LNCAP (cell line): ENCODE results near the gene COL18A1.

Source experiments
- CTCF ChIP-seq: fragments of 450-650 bp; IDR thresholded peaks from 2 replicates; pipeline ENCODE4 v1.5.1; 2017; ENCODE audit warnings: mild to moderate bottlenecking

COL18A1 gene

DNA sequence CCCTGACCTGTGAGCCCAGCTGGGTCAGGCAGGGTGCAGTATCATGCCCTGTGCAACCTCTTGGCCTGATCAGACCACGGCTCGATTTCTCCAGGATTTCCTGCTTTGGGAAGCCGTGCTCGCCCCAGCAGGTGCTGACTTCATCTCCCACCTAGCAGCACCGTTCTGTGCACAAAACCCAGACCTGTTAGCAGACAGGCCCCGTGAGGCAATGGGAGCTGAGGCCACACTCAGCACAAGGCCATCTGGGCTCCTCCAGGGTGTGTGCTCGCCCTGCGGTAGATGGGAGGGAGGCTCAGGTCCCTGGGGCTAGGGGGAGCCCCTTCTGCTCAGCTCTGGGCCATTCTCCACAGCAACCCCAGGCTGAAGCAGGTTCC lies 107.6 kb downstream of the COL18A1 start:
- no peak for TF ChIP-seq CTCF

GRCh38 chr21:45513003-45513717 lies 108.2 kb downstream of the COL18A1 start:
- TF ChIP-seq CTCF = no peak

GRCh38 chr21:45513741-45514310 lies 108.9 kb downstream of the COL18A1 start:
- no peak for TF ChIP-seq CTCF

DNA sequence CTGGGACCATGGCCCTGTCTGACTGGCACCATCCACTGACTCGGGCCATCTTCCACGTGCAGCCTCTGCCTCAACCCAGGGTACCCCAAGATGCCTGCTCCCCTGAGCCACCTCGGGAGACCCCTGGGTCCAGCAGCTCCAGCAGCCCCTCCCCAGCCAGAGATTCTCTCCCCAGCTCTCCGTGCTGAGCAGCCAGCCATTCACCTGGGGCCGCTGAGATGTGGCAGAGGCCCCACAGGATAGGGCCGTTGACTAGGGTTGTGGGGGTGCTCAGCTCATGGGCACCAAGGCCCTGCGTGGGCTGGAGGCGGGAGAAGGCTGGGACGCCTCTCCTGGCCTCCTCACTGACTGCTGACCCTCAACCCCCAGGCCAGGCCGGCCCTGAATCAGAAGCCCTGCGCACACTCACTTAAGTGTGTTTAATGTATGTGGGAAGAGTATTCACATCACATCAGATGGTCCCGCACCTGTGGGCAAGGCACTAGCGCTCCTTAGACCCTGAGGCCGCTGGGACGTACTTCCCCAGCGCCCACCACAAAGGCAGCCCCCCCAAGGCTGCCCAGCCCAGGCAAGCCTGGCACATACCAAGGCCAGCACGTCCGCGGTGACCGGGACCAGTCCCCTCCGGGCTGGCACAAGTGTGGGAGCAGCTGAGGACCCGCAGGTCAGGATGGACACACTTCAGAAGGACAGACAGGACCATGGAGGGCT lies 109.5 kb downstream of the COL18A1 start:
- TF ChIP-seq CTCF = no peak

GRCh38 chr21:45515241-45516061 lies 110.5 kb downstream of the COL18A1 start:
- TF ChIP-seq CTCF = no peak

- TF ChIP-seq CTCF = no peak
Measured at GRCh38 chr21:45516071-45516670, 111.2 kb downstream of the COL18A1 start.

GRCh38 chr21:45516671-45517151 lies 111.7 kb downstream of the COL18A1 start:
- no peak for TF ChIP-seq CTCF
